ENCODE measurements around the gene DBNDD1.

DNA sequence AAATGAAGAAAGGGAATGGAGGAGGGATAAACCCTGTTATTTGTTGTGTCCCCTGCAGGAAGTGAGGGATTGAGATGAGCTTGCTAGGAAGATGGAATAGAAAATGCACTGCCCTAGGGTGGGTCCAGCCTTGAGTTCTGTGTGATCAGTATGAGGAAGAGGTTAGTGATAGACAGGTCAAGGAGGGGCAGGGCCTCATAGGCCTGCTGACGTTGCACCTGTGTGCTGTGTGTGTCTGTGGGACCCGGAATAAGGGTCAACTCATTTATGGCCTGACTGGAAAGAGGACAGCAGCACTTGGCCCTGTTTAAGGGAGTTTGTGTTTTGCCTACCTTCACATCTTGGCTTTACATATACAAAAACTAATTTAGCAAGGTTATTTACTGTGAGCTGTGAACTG is 44.4 kb downstream of the DBNDD1 start:
- TF ChIP-seq ZNF274 (IDR thresholded peaks at IDR 0.05; ENCODE audit: low read depth, low read length) (no peak), YY1 (IDR thresholded peaks at IDR 0.05; ENCODE audit: insufficient read depth, insufficient read length) (no peak), SUZ12 (IDR thresholded peaks at IDR 0.05; ENCODE audit: extremely low read depth, insufficient read depth, insufficient read length) (no peak)
